OCI-LY1 (cell line): ENCODE results near the gene TERT.

Experiments
- CTCF ChIP-seq: fragments of 200-600 bp; sonication (generic), shearing (Covaris generic); IDR thresholded peaks from 2 replicates; pipeline ENCODE4 v1.5.1; 2017; ENCODE audit warnings: mild to moderate bottlenecking, antibody characterized with exemption, low read length, moderate library complexity, mixed read lengths
- EZH2 ChIP-seq: fragments of 200-600 bp; sonication (generic), shearing (Covaris generic); IDR thresholded peaks from 2 replicates; pipeline ENCODE4 v1.8.0; 2017; ENCODE audit warnings: borderline replicate concordance, mixed run types, mild to moderate bottlenecking, antibody characterized with exemption, low read length, moderate library complexity, mixed read lengths

- TF ChIP-seq CTCF = no peak
- no peak for TF ChIP-seq EZH2
Observed at GRCh38 chr5:1334831-1335539, 40.1 kb upstream of the TERT start.
